NCI-H510A (cell line): ENCODE results near the gene TCERG1.
"Not testable (repeated sequence)": the region's sequence is repeated elsewhere in the genome, so short reads cannot be mapped to it uniquely, and the experiment has no call there.

Source experiments
- DNase-seq: peaks from one replicate; lab custom pipeline; 2025; lab: John Stamatoyannopoulos, UW

The TCERG1 gene

GRCh38 chr5:146520731-146521130 lies 73.6 kb downstream of the TCERG1 start:
- no peak for DNase-seq

- no peak for DNase-seq
These were observed 74.4 kb downstream of the TCERG1 start for GRCh38 chr5:146521403-146522106.

DNA sequence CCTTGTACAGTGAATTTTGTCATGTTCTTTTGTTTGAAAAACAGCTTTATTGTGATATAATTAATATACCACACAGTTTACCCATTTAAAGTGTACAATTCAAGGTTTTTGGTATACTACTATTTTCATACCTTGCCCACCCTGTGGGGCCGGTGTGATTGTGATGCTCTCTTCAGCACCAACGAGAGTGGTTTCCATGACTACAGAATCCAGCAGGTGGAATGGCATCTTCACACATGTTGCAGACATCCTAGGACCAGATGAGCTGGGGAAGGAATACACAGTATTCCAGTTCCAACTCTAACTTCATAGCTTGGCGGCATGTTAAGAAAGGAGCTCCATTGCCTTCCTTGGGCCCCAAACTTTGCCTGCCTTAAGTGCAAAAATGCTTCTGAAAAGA lies 76.6 kb downstream of the TCERG1 start:
- no peak for DNase-seq

DNA sequence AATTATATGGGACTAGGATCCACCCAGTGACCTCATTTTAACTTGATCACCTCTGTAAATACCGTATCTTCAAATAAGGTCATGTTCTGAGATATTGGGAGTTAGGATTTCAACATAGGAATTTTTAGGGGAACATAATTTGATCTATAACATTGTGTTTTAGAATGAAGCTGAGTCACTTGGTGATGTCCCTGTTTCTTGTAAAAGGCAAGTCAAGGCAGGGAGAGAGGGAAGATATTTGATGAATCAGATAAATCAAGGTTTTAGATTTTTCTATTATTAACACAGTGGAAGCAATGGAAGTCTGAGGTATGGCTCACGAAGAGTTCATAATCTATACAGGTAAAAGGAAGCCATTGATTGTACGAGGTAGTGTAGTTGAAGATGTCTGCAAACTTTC lies 80.7 kb downstream of the TCERG1 start:
- DNase-seq = no peak

DNA sequence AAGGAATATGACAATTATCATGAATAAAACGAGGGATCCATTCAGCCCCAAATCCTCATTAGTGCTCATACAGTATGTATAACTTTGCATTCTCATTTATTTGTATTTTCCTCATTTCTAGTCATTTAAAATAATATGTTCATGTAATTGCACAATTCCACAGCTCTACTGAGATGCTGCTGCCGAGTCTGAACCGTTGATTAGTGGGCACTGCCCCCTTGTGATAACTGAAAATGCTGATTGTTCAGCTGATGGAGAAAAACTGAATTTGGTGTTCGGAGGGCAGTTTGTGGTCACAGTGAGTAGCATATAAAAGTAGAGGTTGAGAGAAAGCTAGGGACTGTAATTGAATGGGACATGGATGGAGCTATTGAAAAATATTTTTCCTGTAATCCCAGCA lies 81.1 kb downstream of the TCERG1 start:
- DNase-seq = no peak

- DNase-seq = no peak
These were observed 82.9 kb downstream of the TCERG1 start for GRCh38 chr5:146529984-146530383.

GRCh38 chr5:146533260-146533857 lies 86.2 kb downstream of the TCERG1 start:
- DNase-seq = peak; percentile 42

DNA sequence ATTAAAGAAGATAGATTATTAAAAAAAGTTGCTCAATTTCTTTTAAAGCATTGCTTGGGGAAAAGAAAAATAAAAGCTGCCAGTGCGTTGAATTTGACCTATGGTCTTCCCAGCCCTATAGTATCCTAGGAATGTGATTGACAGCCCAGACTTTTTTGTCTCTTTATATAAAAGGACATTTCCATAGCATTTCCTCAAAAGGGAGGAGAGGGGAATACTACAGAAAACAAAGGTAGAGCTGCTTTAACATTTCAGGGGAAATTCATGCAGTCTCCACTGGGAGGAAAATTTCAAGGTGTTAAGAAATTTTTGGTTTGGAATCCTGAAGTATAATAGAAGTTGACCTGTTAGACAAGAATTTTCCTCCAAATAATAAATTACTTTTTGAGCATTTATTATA lies 86.7 kb downstream of the TCERG1 start:
- no peak for DNase-seq

DNA sequence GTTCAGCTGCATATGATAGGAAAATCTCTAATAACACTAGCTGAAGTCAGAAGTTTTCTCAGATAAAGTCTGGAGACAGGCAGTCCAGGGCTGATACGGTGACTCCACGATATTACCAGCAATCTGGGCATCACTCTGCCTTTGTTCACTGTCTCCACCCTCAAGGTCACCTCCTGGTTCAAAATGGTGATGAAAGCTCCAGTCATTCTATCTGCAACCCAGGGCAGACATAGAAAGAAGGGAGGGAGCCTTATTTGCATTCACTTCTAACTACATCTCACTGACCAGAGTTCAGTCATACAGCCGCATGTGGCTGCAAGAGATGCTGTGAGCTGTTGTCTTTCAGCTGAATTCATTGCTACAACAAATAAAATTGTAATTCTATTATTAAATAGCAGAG lies 91.3 kb downstream of the TCERG1 start:
- no peak for DNase-seq

DNA sequence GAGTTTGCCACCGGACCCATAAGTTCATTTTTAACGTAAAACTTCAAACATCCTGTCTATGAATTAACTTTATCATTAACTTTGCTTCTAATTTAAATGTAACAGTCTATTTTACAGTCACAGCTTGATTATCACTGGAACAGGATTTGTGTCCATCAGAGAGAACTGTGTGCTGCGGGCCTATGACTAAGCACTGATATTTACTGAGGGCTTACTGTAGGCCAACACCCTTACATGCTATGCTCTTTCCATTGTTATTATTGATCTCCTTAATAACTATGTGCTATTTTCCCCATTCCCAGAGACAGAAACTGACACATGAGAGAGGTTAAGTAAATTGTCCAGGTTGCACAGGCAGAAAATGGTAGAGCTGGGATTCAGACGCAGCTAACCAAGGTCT lies 92.8 kb downstream of the TCERG1 start:
- DNase-seq = no peak

DNA sequence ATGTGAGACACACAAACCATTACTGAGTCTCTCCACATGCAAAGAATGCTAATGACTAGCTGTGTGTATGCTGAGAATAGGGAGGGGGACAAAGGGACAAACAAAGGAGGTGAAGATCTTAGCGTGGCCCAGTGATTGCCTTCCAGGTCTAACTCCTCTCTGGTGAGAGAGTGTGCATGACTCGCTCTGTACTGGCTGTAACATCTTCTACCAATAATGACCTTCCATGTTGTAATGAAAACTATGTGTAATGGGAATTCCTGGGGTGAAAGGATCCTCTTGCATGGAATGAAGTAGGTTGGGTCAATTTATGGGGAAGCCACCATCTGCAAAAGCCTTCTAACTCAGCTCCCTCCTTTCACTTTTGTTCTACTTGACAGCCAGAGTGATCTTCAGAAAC lies 93.3 kb downstream of the TCERG1 start:
- no peak for DNase-seq

DNA sequence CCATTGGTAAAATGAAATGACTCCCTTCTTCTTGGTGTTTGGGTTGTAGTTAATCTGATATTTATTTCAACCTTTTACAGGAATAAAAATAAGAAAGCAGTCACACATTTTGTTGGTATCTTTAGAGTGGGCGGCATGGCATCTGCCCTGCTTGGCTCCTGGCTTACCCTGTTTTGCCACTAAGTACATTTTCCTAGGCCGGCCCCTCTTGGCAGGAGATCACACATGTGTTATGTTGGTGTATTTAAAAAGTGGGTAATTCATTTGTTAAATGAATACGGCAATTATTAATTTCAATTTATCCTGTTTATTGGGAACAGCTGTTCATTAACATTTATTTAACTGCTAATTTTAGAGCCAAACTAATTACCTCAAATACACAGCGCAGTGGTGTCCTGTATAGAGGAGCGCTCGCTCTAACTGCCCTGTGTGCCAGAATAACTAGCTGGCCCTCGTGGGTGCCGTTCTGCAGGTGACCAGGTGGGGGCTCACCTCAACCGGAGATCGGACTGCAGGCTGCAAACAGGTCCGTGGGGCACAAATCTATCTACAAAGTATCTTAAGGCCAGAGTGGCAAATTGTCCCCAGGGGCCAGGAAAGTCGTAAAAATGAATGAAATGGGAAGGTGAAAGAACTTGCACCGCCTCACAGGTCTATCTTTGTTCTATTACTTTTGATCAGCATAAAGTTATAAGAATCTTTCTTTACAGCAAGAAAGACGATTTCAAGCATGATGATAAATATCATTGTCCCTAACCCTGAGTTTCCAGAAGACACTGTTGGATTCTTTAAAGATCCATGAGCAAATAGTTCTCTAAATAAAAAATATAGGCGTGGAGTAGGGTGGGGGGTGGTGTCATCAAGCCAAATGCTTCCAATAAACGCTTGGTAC lies 95.1 kb downstream of the TCERG1 start:
- DNase-seq = no peak

DNA sequence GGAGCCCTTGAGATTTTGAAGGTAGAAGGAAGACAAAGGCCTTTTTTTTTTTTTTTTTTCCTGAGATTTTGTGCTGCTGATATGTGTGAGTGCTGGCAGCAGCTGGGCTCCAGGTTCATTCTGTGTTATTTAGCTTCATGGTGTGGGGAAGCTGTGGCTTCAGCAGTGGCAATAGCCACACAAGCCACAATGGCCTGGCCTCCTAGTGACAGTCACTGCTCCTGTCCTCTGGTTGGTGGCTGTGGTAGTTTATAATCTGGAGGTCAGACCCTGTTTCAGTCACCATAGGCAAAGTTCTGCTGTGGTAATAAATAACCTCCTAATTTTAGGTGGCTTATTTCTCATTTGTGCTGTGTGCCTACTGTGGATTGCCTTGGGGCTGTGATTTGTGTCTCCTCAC lies 97.1 kb downstream of the TCERG1 start:
- no peak for DNase-seq

DNA sequence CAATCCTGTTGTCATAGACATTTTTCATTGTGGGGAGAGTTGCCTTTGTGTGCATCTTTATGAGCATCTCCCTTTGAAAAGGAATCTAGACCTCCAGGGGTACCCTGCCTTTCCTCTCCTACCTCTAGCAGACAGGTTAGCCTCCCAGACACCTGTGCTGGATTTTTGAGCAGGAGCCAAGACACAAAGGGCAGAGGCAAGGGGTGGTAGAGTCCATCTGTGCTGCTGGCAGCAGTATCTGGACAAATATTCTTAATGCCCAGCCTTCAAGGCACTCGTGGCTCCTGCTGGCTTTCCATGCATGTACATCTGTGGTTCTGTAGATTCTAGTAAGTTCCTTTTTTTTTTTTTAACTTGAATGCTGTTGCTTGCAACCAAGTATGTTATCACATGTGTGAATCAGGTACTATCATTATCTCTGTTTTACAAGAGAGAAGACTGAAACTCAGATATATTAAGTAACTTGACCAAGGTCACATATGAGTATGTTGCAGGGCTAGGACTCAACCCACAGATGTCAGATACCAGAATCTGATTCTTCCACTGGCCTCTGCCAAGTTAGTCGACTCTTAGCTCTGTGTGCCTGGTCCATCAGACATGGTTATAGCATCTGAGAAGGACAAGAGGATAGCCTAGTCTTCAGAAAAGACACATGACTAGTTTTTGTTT lies 101.8 kb downstream of the TCERG1 start:
- DNase-seq = no peak

DNA sequence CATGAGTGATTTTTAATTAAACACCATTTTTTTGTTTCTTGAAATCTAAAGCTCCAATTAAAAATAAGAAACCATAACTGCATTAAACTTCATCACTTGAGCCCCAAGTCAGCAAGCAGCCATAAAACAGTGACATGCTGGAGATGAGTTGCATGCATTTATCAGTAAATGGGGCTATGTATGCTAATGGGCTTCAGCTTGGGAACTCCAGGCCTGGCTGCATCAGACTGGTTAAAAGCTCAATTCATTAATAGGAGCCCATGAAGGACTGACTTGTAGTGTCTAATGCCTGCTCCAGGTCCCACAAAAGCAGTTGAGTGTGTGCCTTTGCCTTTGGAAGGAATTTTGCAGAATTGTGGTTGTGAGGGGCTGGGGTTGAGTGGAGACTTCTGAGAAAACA lies 102.5 kb downstream of the TCERG1 start:
- no peak for DNase-seq

DNA sequence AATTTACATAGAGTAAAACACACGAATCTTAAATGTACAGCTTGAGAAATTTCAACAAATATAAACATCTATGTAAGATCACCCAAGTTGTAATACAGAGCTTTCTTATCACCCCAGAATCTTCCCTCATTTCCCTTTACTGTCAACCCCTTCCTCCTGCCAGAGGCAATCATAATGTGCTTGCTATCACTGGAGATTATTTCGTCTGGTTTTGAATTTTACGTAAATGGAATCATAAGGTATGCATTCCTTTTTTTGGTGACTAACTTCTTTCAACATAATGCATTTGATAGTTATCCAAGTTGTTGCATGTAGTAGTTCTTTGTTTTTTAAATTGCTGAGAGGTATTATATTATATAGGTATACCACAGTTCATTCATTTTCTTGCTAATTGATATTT lies 106.3 kb downstream of the TCERG1 start:
- no peak for DNase-seq

- DNase-seq = not testable (repeated sequence)
These were observed 109.8 kb downstream of the TCERG1 start for GRCh38 chr5:146556884-146557283.

- DNase-seq = no peak
These were observed 113.2 kb downstream of the TCERG1 start for GRCh38 chr5:146560205-146560812.
